Mesenteric fat pad (tissue), 1 donor: Measurements from ENCODE around the gene NKX1-2. TPM values are rescaled to one million over a fixed set of nuclear protein-coding genes. Genes with fewer than 3 reads are reported as not detected.

Experiments used
- DNase-seq: peaks from one replicate; pipeline ENCODE4 v3.0.0-alpha.2; 2020; ENCODE audit warnings: low spot score
- long read RNA-seq: library from polyadenylated mRNA; unstranded; transcript quantifications from one replicate; pipeline ENCODE4 v2.0.0, GENCODE V29; 2020
- total RNA-seq: library from RNA; stranded (reverse); fragmentation: NEBNext Ultra II Directional; extraction: Animal tissue kit (Norgen Biotek cat#: 25700); gene quantifications from one replicate; pipeline ENCODE4 v1.2.1, GENCODE V29; 2021
- donor health status: DM: yes; HTN: yes; CAD: no.

The NKX1-2 gene
- not detected for total RNA-seq
- long read RNA-seq, result 0 reads

GRCh38 chr10:124450012-124450782 is at the start of gene NKX1-2:
Gene NKX1-2, minus strand, starts transcription at chr10:124450035. Its CDS starts 92 bp downstream, at chr10:124449943.
- no peak for DNase-seq

GRCh38 chr10:124498056-124498455 is 48.2 kb upstream of the NKX1-2 start:
- DNase-seq, result no peak

- no peak for DNase-seq
Observed at GRCh38 chr10:124497196-124497881, 47.5 kb upstream of the NKX1-2 start.

GRCh38 chr10:124496620-124497019 is 46.8 kb upstream of the NKX1-2 start:
- DNase-seq, result no peak

GRCh38 chr10:124496150-124496549 is 46.3 kb upstream of the NKX1-2 start:
- DNase-seq, result no peak

GRCh38 chr10:124495725-124496124 is 45.9 kb upstream of the NKX1-2 start:
- DNase-seq, result no peak

GRCh38 chr10:124495162-124495561 is 45.3 kb upstream of the NKX1-2 start:
- DNase-seq, result no peak

GRCh38 chr10:124494046-124494807 is 44.4 kb upstream of the NKX1-2 start:
- no peak for DNase-seq

- no peak for DNase-seq
Observed at GRCh38 chr10:124493214-124493882, 43.5 kb upstream of the NKX1-2 start.

GRCh38 chr10:124492266-124492665 is 42.4 kb upstream of the NKX1-2 start:
- DNase-seq, result no peak

GRCh38 chr10:124491105-124491504 is 41.3 kb upstream of the NKX1-2 start:
- no peak for DNase-seq

- DNase-seq, result no peak
Observed at GRCh38 chr10:124486635-124487034, 36.8 kb upstream of the NKX1-2 start.

GRCh38 chr10:124484661-124485060 is 34.8 kb upstream of the NKX1-2 start:
- DNase-seq, result no peak

GRCh38 chr10:124484031-124484430 is 34.2 kb upstream of the NKX1-2 start:
- DNase-seq, result no peak

GRCh38 chr10:124482876-124483275 is 33.0 kb upstream of the NKX1-2 start:
- DNase-seq, result no peak

GRCh38 chr10:124482236-124482800 is 32.5 kb upstream of the NKX1-2 start:
- DNase-seq, result no peak

GRCh38 chr10:124481717-124482116 is 31.9 kb upstream of the NKX1-2 start:
- no peak for DNase-seq

- no peak for DNase-seq
Observed at GRCh38 chr10:124480860-124481259, 31.0 kb upstream of the NKX1-2 start.

GRCh38 chr10:124478515-124478914 is 28.7 kb upstream of the NKX1-2 start:
- no peak for DNase-seq

- no peak for DNase-seq
Observed at GRCh38 chr10:124477614-124478363, 28.0 kb upstream of the NKX1-2 start.
